Measurements from ENCODE around the gene CCL5. TPM values are rescaled to one million over a fixed set of nuclear protein-coding genes. Genes with fewer than 3 reads are reported as not detected.

Gene CCL5
- polyA plus RNA-seq (ENCODE audit: insufficient read depth in 1 of 5, insufficient read length in 5 of 5, low replicate concordance in 1 of 5) = 1 to 10 TPM; 2.7 to 4.4 (median 4.0) TPM
- long read RNA-seq, donor 1, partial matches to known transcripts = 0 of 3 reads
- long read RNA-seq, donor 1, other reads (novel, unspliced or antisense) = 0 of 3 reads
- long read RNA-seq, donor 2, partial matches to known transcripts = 0 of 2 reads
- long read RNA-seq, donor 2, other reads (novel, unspliced or antisense) = 0 of 2 reads
- long read RNA-seq, donor 3, transcript CCL5-201 (3 exons, 1,365 nt) = major isoform, 6 of 15 reads
- long read RNA-seq, donor 3, partial matches to known transcripts = 9 of 15 reads
- long read RNA-seq, donor 3, other reads (novel, unspliced or antisense) = 0 of 15 reads
- long read RNA-seq, donor 4, partial matches to known transcripts = 0 of 4 reads
- long read RNA-seq, donor 4, other reads (novel, unspliced or antisense) = 0 of 4 reads
- long read RNA-seq, donor 5, transcript CCL5-201 (3 exons, 1,365 nt) = major isoform, 7 of 7 reads
- long read RNA-seq, donor 5, partial matches to known transcripts = 0 of 7 reads
- long read RNA-seq, donor 5, other reads (novel, unspliced or antisense) = 0 of 7 reads
- long read RNA-seq, donor 6, partial matches to known transcripts = 0 of 4 reads
- long read RNA-seq, donor 6, other reads (novel, unspliced or antisense) = 0 of 4 reads
- long read RNA-seq, donor 7, partial matches to known transcripts = 0 of 2 reads
- long read RNA-seq, donor 7, other reads (novel, unspliced or antisense) = 0 of 2 reads
- long read RNA-seq, donor 8, partial matches to known transcripts = 0 of 2 reads
- long read RNA-seq, donor 8, other reads (novel, unspliced or antisense) = 0 of 2 reads

- no peak for DNase-seq
These were observed at the start of gene CCL5 for GRCh38 chr17:35879773-35880654. TSS of gene CCL5 (minus strand) at chr17:35880360.

- no peak for DNase-seq
These were observed 47.6 kb upstream of the CCL5 start for GRCh38 chr17:35927714-35928113.

- DNase-seq = no peak
These were observed 43.5 kb upstream of the CCL5 start for GRCh38 chr17:35923609-35924114.

GRCh38 chr17:35920229-35920628 lies 40.1 kb upstream of the CCL5 start:
- DNase-seq = no peak

- DNase-seq = no peak
These were observed 38.5 kb upstream of the CCL5 start for GRCh38 chr17:35918665-35919064.

- DNase-seq = no peak
These were observed 37.5 kb upstream of the CCL5 start for GRCh38 chr17:35917519-35918213.

GRCh38 chr17:35915153-35915964 lies 35.2 kb upstream of the CCL5 start:
- DNase-seq = no peak

- DNase-seq = no peak
These were observed 34.2 kb upstream of the CCL5 start for GRCh38 chr17:35914354-35914753.

GRCh38 chr17:35913609-35914008 lies 33.4 kb upstream of the CCL5 start:
- no peak for DNase-seq

- DNase-seq = no peak
These were observed 32.8 kb upstream of the CCL5 start for GRCh38 chr17:35912942-35913341.

GRCh38 chr17:35912339-35912912 lies 32.3 kb upstream of the CCL5 start:
- DNase-seq = no peak

GRCh38 chr17:35909408-35909807 lies 29.2 kb upstream of the CCL5 start:
- no peak for DNase-seq

- no peak for DNase-seq
These were observed 27.5 kb upstream of the CCL5 start for GRCh38 chr17:35907691-35908090.

GRCh38 chr17:35906926-35907637 lies 26.9 kb upstream of the CCL5 start:
- no peak for DNase-seq

- no peak for DNase-seq
These were observed 26.2 kb upstream of the CCL5 start for GRCh38 chr17:35906191-35906925.

GRCh38 chr17:35903451-35903850 lies 23.3 kb upstream of the CCL5 start:
- DNase-seq = no peak

GRCh38 chr17:35901631-35902175 lies 21.5 kb upstream of the CCL5 start:
- DNase-seq = no peak
